Dermis blood vessel endothelial cell (primary cell): Measurements from ENCODE around the gene ZNF780B. TPM values are rescaled to one million over a fixed set of nuclear protein-coding genes. Genes with fewer than 3 reads are reported as not detected.

ENCODE experiments used
- total RNA-seq: library from RNA; depleted of rRNA; stranded (reverse); fragments of >200 nt; gene quantifications from 2 replicates; pipeline ENCODE4 v1.2.3, GENCODE V29; 2014

Gene ZNF780B
- total RNA-seq, 1 donor from 2014 or later = 13.8 TPM

Other genes with a start within 250 kb of the ZNF780B start
- gene DYRK1B, start 222.1 kb downstream of the ZNF780B start, total RNA-seq = 21.4 and 37.2 TPM in 2 replicates
- gene FBL, start 209.9 kb downstream of the ZNF780B start, total RNA-seq = 141 and 233 TPM in 2 replicates
- 0.17 and 0.74 TPM in 2 replicates for gene FCGBP, start 121.6 kb downstream of the ZNF780B start, total RNA-seq
- gene PSMC4, start 85.1 kb downstream of the ZNF780B start, total RNA-seq = 95.3 and 145 TPM in 2 replicates
- gene ZNF546, start 59.2 kb downstream of the ZNF780B start, total RNA-seq = 6.3 and 7.8 TPM in 2 replicates
- gene ZNF780A, start 34.7 kb upstream of the ZNF780B start, total RNA-seq = 10.7 and 17.5 TPM in 2 replicates
- 6.5 and 8.8 TPM in 2 replicates for gene MAP3K10, start 135.2 kb upstream of the ZNF780B start, total RNA-seq
- gene TTC9B, start 162.2 kb upstream of the ZNF780B start, total RNA-seq = not detected in 2 replicates
- 0.09 and 0.34 TPM in 2 replicates for gene CCNP, start 170.5 kb upstream of the ZNF780B start, total RNA-seq
- gene AKT2, start 229.1 kb upstream of the ZNF780B start, total RNA-seq = 37.3 and 45.8 TPM in 2 replicates